IPS-18c (cell line): Measurements from ENCODE around the gene ULK2.
"Not testable (repeated sequence)": the region's sequence is repeated elsewhere in the genome, so short reads cannot be mapped to it uniquely, and the experiment has no call there.

Experiments used
- H3K4me3 ChIP-seq: 2 replicates; pipeline ENCODE4 v1.7.0; 2013; ENCODE audit warnings: low read depth, mild to moderate bottlenecking, low read length, moderate library complexity; ENCODE audit not compliant: insufficient read depth
- H3K9me3 ChIP-seq: one replicate; pipeline ENCODE4 v1.6.1; 2013; ENCODE audit warnings: mild to moderate bottlenecking, low read length, moderate library complexity; ENCODE audit not compliant: control insufficient read depth, insufficient read depth

The ULK2 gene

GRCh38 chr17:19876529-19877161 lies 8.9 kb upstream of the ULK2 start:
- H3K9me3 ChIP-seq, result no peaks in the 10 kb centered on the region
- no peak overlapping the region for H3K4me3 ChIP-seq

- H3K9me3 ChIP-seq, result peaks cover 2% of the 10 kb centered on the region
- no peak overlapping the region for H3K4me3 ChIP-seq
Observed at GRCh38 chr17:19874256-19874655, 6.5 kb upstream of the ULK2 start.

- H3K9me3 ChIP-seq, result peaks cover 3% of the 10 kb centered on the region
Observed at GRCh38 chr17:19873346-19873745, 5.6 kb upstream of the ULK2 start.

GRCh38 chr17:19868079-19868395 lies 301 bp upstream of the ULK2 start:
- Histone ChIP-seq H3K9me3 (peaks cover 3% of the 10 kb centered on the region), H3K4me3 (peak overlapping the region; percentile 49)

More at GRCh38 chr17:19873346-19873745, 5.6 kb upstream of the ULK2 start:
- H3K4me3 ChIP-seq, result no peak overlapping the region

GRCh38 chr17:19867079-19867328 lies 732 bp downstream of the ULK2 start:
- Histone ChIP-seq H3K9me3 (peaks cover 3% of the 10 kb centered on the region), H3K4me3 (peak overlapping the region; percentile 77)

- Histone ChIP-seq H3K9me3 (peaks cover 3% of the 10 kb centered on the region), H3K4me3 (no peak overlapping the region)
Observed at GRCh38 chr17:19865021-19865420, 2.7 kb downstream of the ULK2 start.

GRCh38 chr17:19860647-19861177 lies 7.0 kb downstream of the ULK2 start:
- H3K9me3 ChIP-seq, H3K4me3 ChIP-seq: not testable (repeated sequence)

- Histone ChIP-seq H3K4me3 (no peak overlapping the region), H3K9me3 (no peaks in the 10 kb centered on the region)
Observed at GRCh38 chr17:19857640-19858039, 10.1 kb downstream of the ULK2 start.

GRCh38 chr17:19833914-19834313 lies 33.8 kb downstream of the ULK2 start:
- Histone ChIP-seq H3K4me3 (no peak overlapping the region), H3K9me3 (no peaks in the 10 kb centered on the region)

GRCh38 chr17:19830061-19830460 lies 37.7 kb downstream of the ULK2 start:
- Histone ChIP-seq H3K9me3 (no peaks in the 10 kb centered on the region), H3K4me3 (no peak overlapping the region)

GRCh38 chr17:19812407-19812806 lies 55.3 kb downstream of the ULK2 start:
- Histone ChIP-seq H3K4me3 (no peak overlapping the region), H3K9me3 (no peaks in the 10 kb centered on the region)

- H3K4me3 ChIP-seq, result no peak overlapping the region
- H3K9me3 ChIP-seq, result no peaks in the 10 kb centered on the region
Observed at GRCh38 chr17:19805006-19805405, 62.7 kb downstream of the ULK2 start.

GRCh38 chr17:19800571-19800970 lies 67.2 kb downstream of the ULK2 start:
- H3K4me3 ChIP-seq, result no peak overlapping the region
- H3K9me3 ChIP-seq, result peaks cover 11% of the 10 kb centered on the region

GRCh38 chr17:19799796-19800195 lies 67.9 kb downstream of the ULK2 start:
- H3K9me3 ChIP-seq, result peaks cover 11% of the 10 kb centered on the region
- H3K4me3 ChIP-seq, result no peak overlapping the region

GRCh38 chr17:19796457-19796856 lies 71.3 kb downstream of the ULK2 start:
- Histone ChIP-seq H3K9me3 (peaks cover 11% of the 10 kb centered on the region), H3K4me3 (no peak overlapping the region)

- Histone ChIP-seq H3K9me3 (peaks cover 6% of the 10 kb centered on the region), H3K4me3 (no peak overlapping the region)
Observed at GRCh38 chr17:19791918-19792550, 75.7 kb downstream of the ULK2 start.

- Histone ChIP-seq H3K9me3 (no peaks in the 10 kb centered on the region), H3K4me3 (no peak overlapping the region)
Observed at GRCh38 chr17:19787733-19788357, 79.9 kb downstream of the ULK2 start.

- Histone ChIP-seq H3K9me3 (no peaks in the 10 kb centered on the region), H3K4me3 (no peak overlapping the region)
Observed at GRCh38 chr17:19785854-19786253, 81.9 kb downstream of the ULK2 start.
